GM12878 (cell line): ENCODE data around the gene NR2E3. TPM values are rescaled to one million over a fixed set of nuclear protein-coding genes. Genes with fewer than 3 reads are reported as not detected.
A peak's percentile ranks its signal among the peaks of the same experiment; 100 is the strongest.

Experiments used
- ATAC-seq: fragments of 200-7000 bp; cut with Tn5 transposase; 3 replicates; pipeline ENCODE4 v1.9.1; 2020; ENCODE audit warnings: mild to moderate bottlenecking, moderate library complexity
- Bru-seq: library from RNA; stranded (reverse); fragments of 400-500 nt; gene quantifications from one replicate; lab custom pipeline; 2021; lab: Mats Ljungman, UMichigan
- BruChase-seq, 2 experiments: library from RNA; stranded (reverse); fragments of 400-500 nt; gene quantifications; one replicate each; lab custom pipeline; 2021; lab: Mats Ljungman, UMichigan
- BruUV-seq: library from RNA; stranded (reverse); fragments of 400-500 nt; replicated peaks from 2 replicates; lab custom pipeline; 2021; lab: Mats Ljungman, UMichigan
- CTCF ChIA-PET: fragments of 300-600 bp; sonication (Branson Sonifier 250); formaldehyde crosslinking; extraction: SDS; loops from one replicate; lab custom pipeline; 2021; ENCODE audit warnings: inconsistent platforms; lab: Yijun Ruan, JAX
- POLR2A ChIA-PET: fragments of 350-600 bp; formaldehyde crosslinking; extraction: SDS; loops from one replicate; lab custom pipeline; 2021; ENCODE audit warnings: inconsistent platforms; lab: Charles Lee
- RAD21 ChIA-PET: fragments of 300-600 bp; sonication (Branson Sonifier 250); formaldehyde crosslinking; loops from one replicate; lab custom pipeline; 2023; ENCODE audit warnings: antibody characterized with exemption; ENCODE audit not compliant: unreplicated experiment; lab: Charles Lee
- SMC1A ChIA-PET: fragments of 300-600 bp; sonication (Branson Sonifier 250); formaldehyde crosslinking; loops from one replicate; lab custom pipeline; 2023; ENCODE audit not compliant: unreplicated experiment, uncharacterized antibody; lab: Charles Lee
- DNase-seq: peaks from one replicate; pipeline ENCODE4 v3.0.0-alpha.2; 2011; ENCODE audit warnings: low read depth, low spot score
- FAIRE-seq: peaks from 3 replicates; lab custom pipeline; 2011; peaks lifted over from hg19 to GRCh38; lab: Jason Lieb, UNC
- H2AFZ ChIP-seq: 2 replicates; pipeline ENCODE4 v1.6.0; 2011; ENCODE audit warnings: low read depth, low read length, control low read depth; ENCODE audit not compliant: control insufficient read depth
- H3K27ac ChIP-seq: 2 replicates; pipeline ENCODE4 v1.5.1; 2011; ENCODE audit warnings: control low read depth; ENCODE audit not compliant: control insufficient read depth, insufficient read depth
- H3K27me3 ChIP-seq, 2 experiments: replicated peaks in 1 of 2; 2 replicates each; pipeline versions ENCODE4 v1.6.0 to v1.6.1; 2011; ENCODE audit warnings: low read length in 1 of 2; ENCODE audit not compliant: control insufficient read depth in 2 of 2, insufficient read depth in 2 of 2
- H3K36me3 ChIP-seq, 2 experiments: 2 replicates each; pipeline ENCODE4 v1.5.1; 2011; ENCODE audit warnings: low read length in 1 of 2; ENCODE audit not compliant: control insufficient read depth in 2 of 2, insufficient read depth in 2 of 2
- H3K4me1 ChIP-seq: 2 replicates; pipeline ENCODE4 v1.6.1; 2011; ENCODE audit warnings: mild to moderate bottlenecking, low read length, moderate library complexity, mixed read lengths; ENCODE audit not compliant: control insufficient read depth, insufficient read depth
- H3K4me2 ChIP-seq: 2 replicates; pipeline ENCODE4 v1.6.0; 2011; ENCODE audit warnings: control low read depth; ENCODE audit not compliant: control insufficient read depth, insufficient read depth
- H3K4me3 ChIP-seq: fragments of 200-600 bp; sonication (generic); 2 replicates; pipeline ENCODE4 v1.5.1; 2016
- H3K79me2 ChIP-seq: 2 replicates; pipeline ENCODE4 v1.6.0; 2011; ENCODE audit warnings: low read length; ENCODE audit not compliant: control insufficient read depth, insufficient read depth
- H3K9ac ChIP-seq: 2 replicates; pipeline ENCODE4 v1.8.0; 2011; ENCODE audit warnings: low read length, control low read depth, mixed read lengths; ENCODE audit not compliant: control insufficient read depth, insufficient read depth
- H3K9me3 ChIP-seq: replicated peaks from 3 replicates; pipeline ENCODE4 v1.5.1; 2011; ENCODE audit warnings: mild to moderate bottlenecking, low read length; ENCODE audit not compliant: control insufficient read depth, insufficient read depth
- H4K20me1 ChIP-seq: 2 replicates; pipeline ENCODE4 v1.6.0; 2011; ENCODE audit not compliant: control insufficient read depth, insufficient read depth
- BHLHE40 ChIP-seq, 2 experiments: fragments of 450-650 bp in 1 of 2; IDR thresholded peaks; 2 replicates each; pipeline ENCODE4 v1.6.1; 2011 to 2017; ENCODE audit warnings: low read depth in 2 of 2, borderline replicate concordance in 1 of 2, improper control_type of control experiment in 1 of 2, low read length in 1 of 2, mild to moderate bottlenecking in 1 of 2
- CEBPB ChIP-seq, 2 experiments: fragments of 150-350 bp in 1 of 2; IDR thresholded peaks; 2 replicates each; pipeline ENCODE4 v1.6.1; 2012 to 2014; ENCODE audit warnings: low read depth in 2 of 2, low read length in 2 of 2, borderline replicate concordance in 1 of 2, inconsistent platforms in 1 of 2
- ESRRA ChIP-seq: IDR thresholded peaks from 2 replicates; pipeline ENCODE4 v1.6.1; 2012; ENCODE audit warnings: mild to moderate bottlenecking, low read length, improper control_type of control experiment
- HDAC2 ChIP-seq: fragments of 200-600 bp; sonication (generic); IDR thresholded peaks from 2 replicates; pipeline ENCODE4 v1.6.1; 2017
- HDGF ChIP-seq: fragments of 450-650 bp; IDR thresholded peaks from 2 replicates; pipeline ENCODE4 v1.6.1; 2016; ENCODE audit warnings: antibody characterized with exemption
- IRF5 ChIP-seq: fragments of 450-650 bp; IDR thresholded peaks from 2 replicates; pipeline ENCODE4 v1.6.1; 2017; ENCODE audit warnings: borderline replicate concordance
- KDM1A ChIP-seq: fragments of 200-600 bp; sonication (generic); IDR thresholded peaks from 2 replicates; pipeline ENCODE4 v1.6.1; 2016; ENCODE audit warnings: borderline replicate concordance
- NFYB ChIP-seq: IDR thresholded peaks from 2 replicates; pipeline ENCODE4 v1.6.1; 2011; ENCODE audit warnings: low read depth, mild to moderate bottlenecking, low read length, improper control_type of control experiment, moderate library complexity; ENCODE audit not compliant: insufficient read depth
- RAD21 ChIP-seq: IDR thresholded peaks from 2 replicates; pipeline ENCODE4 v1.6.1; 2011; ENCODE audit warnings: mild to moderate bottlenecking, low read depth, low read length, moderate library complexity; ENCODE audit not compliant: insufficient read depth
- RELB ChIP-seq: fragments of 450-650 bp; IDR thresholded peaks from 2 replicates; pipeline ENCODE4 v1.6.1; 2017; ENCODE audit warnings: low read depth, mild to moderate bottlenecking, moderate library complexity
- RFX5 ChIP-seq: IDR thresholded peaks from 2 replicates; pipeline ENCODE4 v1.6.1; 2011; ENCODE audit warnings: low read depth, low read length, improper control_type of control experiment
- STAT3 ChIP-seq: IDR thresholded peaks from 2 replicates; pipeline ENCODE4 v1.6.1; 2011; ENCODE audit warnings: low read depth, low read length, improper control_type of control experiment
- TBL1XR1 ChIP-seq: IDR thresholded peaks from 2 replicates; pipeline ENCODE4 v1.6.1; 2012; ENCODE audit warnings: low read depth, low read length, improper control_type of control experiment
- ZNF217 ChIP-seq: fragments of 450-650 bp; IDR thresholded peaks from 2 replicates; pipeline ENCODE4 v1.6.1; 2017; ENCODE audit warnings: antibody characterized with exemption, mild to moderate bottlenecking
- ZNF622 ChIP-seq: fragments of 450-650 bp; IDR thresholded peaks from 2 replicates; pipeline ENCODE4 v1.6.1; 2017; ENCODE audit warnings: mild to moderate bottlenecking, inconsistent platforms
- WGBS: methylation state at CpG from one replicate; pipeline ENCODE4 v1.1.6; 2016; ENCODE audit warnings: low lambda C conversion rate; ENCODE audit not compliant: insufficient replicate concordance, insufficient coverage; ENCODE audit errors: missing lambda C conversion rate; 5-methylcytosine and 5-hydroxymethylcytosine counted together
- in situ Hi-C: fragments of 300-500 bp; cut with MboI; formaldehyde crosslinking; loops from 9 replicates; pipeline ENCODE4 v1.14.3; 2018; ENCODE audit warnings: mixed read lengths
- intact Hi-C: fragments of 100-400 bp; cut with micrococcal nuclease; formaldehyde crosslinking; loops from one replicate; pipeline ENCODE4 v1.14.2; 2022; ENCODE audit not compliant: unreplicated experiment
- long read RNA-seq, 2 experiments: library from polyadenylated mRNA; unstranded; transcript quantifications; one replicate each; pipeline ENCODE4 v2.0.0, GENCODE V29; 2019 to 2020
- polyA minus RNA-seq, 3 experiments: library from RNA; depleted of rRNA, polyadenylated mRNA; stranded (reverse); fragments of >200 nt; gene quantifications; 2 replicates each; pipeline ENCODE4 v1.2.3, GENCODE V29; 2011
- polyA plus RNA-seq, 11 experiments: library from polyadenylated mRNA; depleted of rRNA in 4 of 11; unstranded in 6 of 11; stranded (reverse) in 5 of 11; fragments of >200 nt; fragmentation: Nextera tagmentation in 4 of 11; fragmentation: Illumina TruSeq in 1 of 11; extraction: Ambion mirVana in 4 of 11; extraction: Trizol in 1 of 11; gene quantifications; 1 replicate in 1 of 11; 2 replicates in 10 of 11; pipeline versions ENCODE4 v1.2.1 to v1.2.3, GENCODE V29; 2011 to 2016; ENCODE audit warnings: inconsistent platforms in 2 of 11, missing spikeins in 2 of 11, low read depth in 1 of 11
- total RNA-seq, 4 experiments: library from RNA; depleted of rRNA in 3 of 4; stranded (reverse); fragments of >200 nt in 3 of 4; fragmentation: Illumina TruSeq in 1 of 4; extraction: Trizol in 1 of 4; gene quantifications; 2 replicates each; pipeline versions ENCODE4 v1.2.1 to v1.2.3, GENCODE V29; 2013 to 2021
- TF ChIP-seq, protein P1 (sequence below): IDR thresholded peaks from 2 replicates; pipeline ENCODE4 v1.6.1; 2012; ENCODE audit warnings: low read depth, low read length, improper control_type of control experiment

NR2E3 gene
- total RNA-seq (2013; cell fraction: nucleolus; rRNA removed): 0.23 TPM in 1 of 2 replicates, not detected in the other
- not detected in 2 replicates for total RNA-seq (2014; rRNA removed)
- total RNA-seq (2014; rRNA removed; fragmentation: Illumina TruSeq; extraction: Trizol): not detected in 2 replicates
- total RNA-seq (2021): not detected in 2 replicates
- polyA plus RNA-seq (2011; ENCODE audit: low read depth): not detected
- not detected in 2 replicates for polyA plus RNA-seq (2011; rRNA removed)
- polyA plus RNA-seq (2011; cell fraction: cytosol; rRNA removed): not detected in 2 replicates
- not detected in 2 replicates for polyA plus RNA-seq (2011; cell fraction: nucleus; rRNA removed)
- 0.26 TPM in 1 of 2 replicates, not detected in the other for polyA plus RNA-seq (2012)
- polyA plus RNA-seq (2014; fragmentation: Illumina TruSeq; extraction: Trizol): not detected in 2 replicates
- polyA plus RNA-seq (2014; fragmentation: Nextera tagmentation; extraction: Ambion mirVana): under 1 TPM; 0.05 to 0.11 TPM
- polyA plus RNA-seq (2014; rRNA removed): not detected in 2 replicates
- polyA plus RNA-seq (2016; fragmentation: Nextera tagmentation; extraction: Ambion mirVana): under 1 TPM in 1 of 2 experiments, not detected in 1; 0.11 TPM
- polyA minus RNA-seq (2011; rRNA and poly(A)+ RNA removed): not detected in 2 replicates
- not detected in 2 replicates for polyA minus RNA-seq (2011; cell fraction: cytosol; rRNA and poly(A)+ RNA removed)
- not detected in 2 replicates for polyA minus RNA-seq (2011; cell fraction: nucleus; rRNA and poly(A)+ RNA removed)
- Bru-seq, nascent RNA: percentile 5 among the genes with signal in this experiment
- BruChase-seq, experiment 1, labeled RNA remaining after a 6-hour chase: percentile 4 among the genes with signal in this experiment
- BruChase-seq, experiment 2, labeled RNA remaining after a 2-hour chase: not detected
- long read RNA-seq, experiment 1: 0 reads
- long read RNA-seq, experiment 2: 0 reads

- ATAC-seq: no peak
- Histone ChIP-seq H3K4me1 (no peaks in the 10 kb centered on the region), H3K9me3 (no peaks in the 10 kb centered on the region), H3K27ac (no peak within 1 kb of the TSS), H3K4me3 (no peak within 1 kb of the TSS), H3K4me2 (no peak within 1 kb of the TSS), H3K36me3 (no peaks in the 10 kb centered on the region), H2AFZ (no peak within 1 kb of the TSS)
- in situ Hi-C loops (no loop called here), intact Hi-C loops (no loop called here)
- WGBS: 37% methylated on average over 12 of the region's 16 CpGs
- CTCF ChIA-PET: interaction anchor here (1.4 kb wide), 1 partner anchor 26 kb away, joined by 3 read pairs; no protein-coding TSS in a partner anchor
- TF ChIP-seq RAD21: no peak
- no peak for TF ChIP-seq ZNF217
- no peak for TF ChIP-seq ZNF622
- no peak for TF ChIP-seq RELB
- TF ChIP-seq KDM1A: no peak
- no peak for TF ChIP-seq NFYB
- TF ChIP-seq HDGF: no peak
- TF ChIP-seq HDAC2: no peak
- TF ChIP-seq IRF5: no peak
- TF ChIP-seq, protein P1, sequence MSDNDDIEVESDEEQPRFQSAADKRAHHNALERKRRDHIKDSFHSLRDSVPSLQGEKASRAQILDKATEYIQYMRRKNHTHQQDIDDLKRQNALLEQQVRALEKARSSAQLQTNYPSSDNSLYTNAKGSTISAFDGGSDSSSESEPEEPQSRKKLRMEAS: no peak
- TF ChIP-seq ESRRA: no peak
- TF ChIP-seq CEBPB (IDR thresholded peaks at IDR 0.05; ENCODE audit: borderline replicate concordance in 1 of 2, low read depth in 2 of 2, low read length in 2 of 2): no peak
- no peak for TF ChIP-seq BHLHE40 (IDR thresholded peaks at IDR 0.05; ENCODE audit: borderline replicate concordance in 1 of 2, low read depth in 2 of 2, low read length in 1 of 2)
- no peak for TF ChIP-seq RFX5
- no peak for TF ChIP-seq STAT3
- TF ChIP-seq TBL1XR1: no peak
- TF ChIP-seq, all 136 proteins: peak for 0
- ChIA-PET POLR2A (no interaction called here), RAD21 (no interaction called here), SMC1A (no interaction called here)
- DNase-seq (no peak), FAIRE-seq (no peak)
- no peaks in the 10 kb centered on the region for H3K79me2 ChIP-seq
- no peaks in the 10 kb centered on the region for H4K20me1 ChIP-seq
- no TSS peak for BruUV-seq
- H3K9ac ChIP-seq: no peak within 1 kb of the TSS
- no peaks in the 10 kb centered on the region; a peak in 1 of 4 replicates for H3K27me3 ChIP-seq
These were observed at the start of gene NR2E3 for GRCh38 chr15:71810256-71811035. Gene NR2E3 (plus strand): TSS chr15:71810554. CDS start chr15:71810744, 190 bp downstream.
